ENCODE data around the gene CTDNEP1.

DNA sequence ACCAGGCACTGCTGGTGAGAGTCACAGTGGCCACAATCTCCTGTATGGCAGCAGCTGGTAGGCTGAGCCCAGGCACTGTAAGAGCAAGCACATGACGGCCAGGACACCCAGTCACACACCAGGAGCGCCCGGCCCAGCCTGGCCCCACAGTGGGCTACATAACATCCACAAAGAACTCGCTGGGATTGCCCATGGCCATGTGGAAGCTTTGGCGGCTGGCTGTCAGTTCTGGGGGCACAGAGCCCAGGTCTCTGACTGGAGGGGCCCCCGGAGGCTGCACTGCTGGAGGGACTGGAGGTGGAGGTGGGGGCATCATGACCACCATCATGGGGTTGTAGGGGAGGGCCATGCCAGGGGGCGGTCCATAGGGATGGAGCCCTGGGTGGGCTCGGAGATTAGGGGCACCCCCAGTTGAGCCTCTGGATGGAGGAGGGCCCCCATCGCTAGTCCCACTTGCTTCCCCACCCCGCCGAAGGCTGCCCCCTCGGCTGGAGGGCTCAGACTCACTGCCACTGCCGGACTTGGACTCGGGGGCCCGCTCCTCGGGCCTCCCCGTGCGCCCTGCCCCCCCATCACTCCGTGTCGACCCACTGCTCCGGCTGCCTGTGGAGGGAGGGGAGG lies 25.7 kb downstream of the CTDNEP1 start:
- TF ChIP-seq EZH2phosphoT487 (conservative IDR thresholded peaks at IDR 0.05; ENCODE audit: low read length), result no peak
- TF ChIP-seq, protein P1, sequence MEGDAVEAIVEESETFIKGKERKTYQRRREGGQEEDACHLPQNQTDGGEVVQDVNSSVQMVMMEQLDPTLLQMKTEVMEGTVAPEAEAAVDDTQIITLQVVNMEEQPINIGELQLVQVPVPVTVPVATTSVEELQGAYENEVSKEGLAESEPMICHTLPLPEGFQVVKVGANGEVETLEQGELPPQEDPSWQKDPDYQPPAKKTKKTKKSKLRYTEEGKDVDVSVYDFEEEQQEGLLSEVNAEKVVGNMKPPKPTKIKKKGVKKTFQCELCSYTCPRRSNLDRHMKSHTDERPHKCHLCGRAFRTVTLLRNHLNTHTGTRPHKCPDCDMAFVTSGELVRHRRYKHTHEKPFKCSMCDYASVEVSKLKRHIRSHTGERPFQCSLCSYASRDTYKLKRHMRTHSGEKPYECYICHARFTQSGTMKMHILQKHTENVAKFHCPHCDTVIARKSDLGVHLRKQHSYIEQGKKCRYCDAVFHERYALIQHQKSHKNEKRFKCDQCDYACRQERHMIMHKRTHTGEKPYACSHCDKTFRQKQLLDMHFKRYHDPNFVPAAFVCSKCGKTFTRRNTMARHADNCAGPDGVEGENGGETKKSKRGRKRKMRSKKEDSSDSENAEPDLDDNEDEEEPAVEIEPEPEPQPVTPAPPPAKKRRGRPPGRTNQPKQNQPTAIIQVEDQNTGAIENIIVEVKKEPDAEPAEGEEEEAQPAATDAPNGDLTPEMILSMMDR (IDR thresholded peaks at IDR 0.05; ENCODE audit: insufficient read depth, low read length, poor library complexity, severe bottlenecking), result no peak
